Adrenal gland (tissue), 12 donors: ENCODE measurements around the gene AFDN. TPM values are rescaled to one million over a fixed set of nuclear protein-coding genes. Genes with fewer than 3 reads are reported as not detected.

Source experiments
- DNase-seq, 7 donors: peaks; one replicate each; pipeline ENCODE4 v3.0.0-alpha.2; 2019 to 2020
- H3K27ac ChIP-seq, 5 donors: fragments of 200-600 bp; sonication (generic) in 4 of 5; 1 replicate in 3 of 5; 2 replicates in 2 of 5; pipeline versions ENCODE4 v1.5.1 to v1.8.0; 2016 to 2020; ENCODE audit warnings: mild to moderate bottlenecking in 1 of 5
- H3K27me3 ChIP-seq: fragments of 200-600 bp; 2 replicates; pipeline ENCODE4 v1.8.0; 2021
- H3K36me3 ChIP-seq, 2 donors: fragments of 200-600 bp; replicated peaks in 1 of 2; 1 replicate in 1 of 2; 2 replicates in 1 of 2; pipeline versions ENCODE4 v1.5.1 to v1.8.0; 2018 to 2022
- H3K4me1 ChIP-seq, 2 donors: fragments of 200-600 bp; replicated peaks in 1 of 2; 1 replicate in 1 of 2; 2 replicates in 1 of 2; pipeline versions ENCODE4 v1.5.1 to v1.8.0; 2018 to 2021
- H3K4me3 ChIP-seq, 4 donors: fragments of 200-600 bp; sonication (generic) in 3 of 4; one replicate each; pipeline ENCODE4 v1.5.1; 2016 to 2018
- H3K9me3 ChIP-seq, 3 donors: fragments of 200-600 bp; sonication (generic) in 1 of 3; replicated peaks in 1 of 3; 1 replicate in 2 of 3; 2 replicates in 1 of 3; pipeline versions ENCODE4 v1.5.1 to v1.8.0; 2016 to 2021
- CTCF ChIP-seq, 6 experiments: fragments of 450-650 bp in 4 of 6; fragments of 200-600 bp in 2 of 6; sonication (generic) in 1 of 6; IDR thresholded peaks; 1 replicate in 5 of 6; 2 replicates in 1 of 6; pipeline versions ENCODE4 v1.5.1 to v1.8.0; 2016 to 2021; ENCODE audit warnings: antibody characterized with exemption in 6 of 6, mild to moderate bottlenecking in 2 of 6, moderate library complexity in 1 of 6
- POLR2A ChIP-seq, 2 donors: fragments of 450-650 bp; IDR thresholded peaks; one replicate each; pipeline ENCODE4 v1.6.1; 2017; ENCODE audit warnings: antibody characterized with exemption in 2 of 2, mild to moderate bottlenecking in 2 of 2, moderate library complexity in 1 of 2
- WGBS, 4 donors: extraction: QIAGEN DNeasy Blood & Tissue Kit in 2 of 4; methylation state at CpG; one replicate each; pipeline versions ENCODE4 v1.1.5 to v1.1.7; 2013 to 2017; 5-methylcytosine and 5-hydroxymethylcytosine counted together
- intact Hi-C, 2 donors: fragments of 100-400 bp; cut with DNase I; formaldehyde crosslinking; loops; one replicate each; pipeline versions ENCODE4 v1.14.1 to v1.15.0; 2022 to 2023
- polyA plus RNA-seq, 3 donors: library from polyadenylated mRNA; stranded (reverse); fragments of 200-250 nt in 2 of 3; fragments of 350-450 nt in 1 of 3; fragmentation: Illumina TruSeq in 1 of 3; extraction: RNeasy Lipid Tissue Mini Kit (QIAGEN cat#74804) in 1 of 3; gene quantifications; one replicate each; pipeline ENCODE4 v1.2.3, GENCODE V29; 2013 to 2014
- total RNA-seq, 9 donors: library from RNA; depleted of rRNA in 4 of 9; stranded (reverse); fragments of >200 nt in 4 of 9; fragments of 120-200 nt in 1 of 9; fragmentation: NEBNext Ultra II Directional in 1 of 9; extraction: Animal tissue kit (Norgen Biotek cat#: 25700) in 1 of 9; gene quantifications; one replicate each; pipeline versions ENCODE4 v1.1.0 to v1.2.4, GENCODE V29; 2013 to 2023
- donor health status: healthy with polysubstance abuse.
- donor health status: Bipolar disorder and iron deficiency.
- donor health status: DM: yes; HTN: yes; CAD: no.
- donor health status: DM: no; HTN: no; CAD: no.
- donor health status: DM: no; HTN: no; CAD: no.
- donor health status: DM: yes; HTN: yes; CAD: no.

Gene AFDN
- total and polyA plus RNA-seq, 12 donors, result 15.2 to 47.1 (median 39.3) TPM

DNA sequence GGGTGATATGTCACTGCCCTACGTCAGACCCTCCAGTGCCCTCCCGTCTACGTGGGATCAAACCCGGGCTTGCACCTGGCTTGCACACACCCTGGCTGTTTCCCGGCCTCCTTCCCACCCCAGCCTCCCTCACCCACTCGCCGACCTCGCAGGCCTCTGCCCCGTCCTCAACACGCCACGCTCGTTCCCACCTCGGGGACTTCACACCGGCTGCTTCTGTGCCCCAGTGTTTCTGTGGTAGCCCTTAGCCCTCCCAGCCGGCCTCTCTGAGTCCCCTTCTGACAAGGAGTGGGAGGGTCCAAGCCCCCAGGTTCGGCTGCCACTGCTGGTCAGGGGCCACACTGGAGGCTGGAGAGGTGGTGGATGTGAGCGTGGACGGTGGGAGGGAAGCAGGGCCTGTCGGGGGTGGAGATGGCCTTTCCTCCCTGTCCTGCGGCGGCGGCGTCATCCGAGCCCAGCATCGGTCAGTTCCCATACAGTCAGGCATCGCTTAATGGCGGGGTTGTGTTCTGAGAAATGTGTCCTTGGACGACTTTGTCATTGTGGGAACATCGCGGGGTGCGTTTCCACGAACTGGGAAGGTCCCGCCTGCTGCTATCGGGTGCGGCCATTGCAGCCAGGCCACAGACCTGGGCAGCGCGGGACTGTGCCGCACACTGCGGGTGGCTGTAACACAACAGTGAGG, 159.3 kb downstream of the AFDN start:
- TF ChIP-seq CTCF (IDR thresholded peaks at IDR 0.05) (no peak), POLR2A (IDR thresholded peaks at IDR 0.05) (no peak)

GRCh38 chr6:167987396-167988153, 160.9 kb downstream of the AFDN start:
- intact Hi-C loops, result no loop called here
- no peak for DNase-seq
- Histone ChIP-seq H3K9me3 (no peaks in the 10 kb centered on the region), H3K27ac (no peak overlapping the region), H3K36me3 (no peaks in the 10 kb centered on the region), H3K4me1 (no peaks in the 10 kb centered on the region), H3K4me3 (no peak overlapping the region), H3K27me3 (no peaks in the 10 kb centered on the region)
- 88 to 91% (median 90%) methylated on average over 33 to 35 of the region's 35 CpGs for WGBS, 4 donors
- TF ChIP-seq POLR2A (IDR thresholded peaks at IDR 0.05) (no peak), CTCF (IDR thresholded peaks at IDR 0.05) (no peak)

More for the DNA sequence above, 159.3 kb downstream of the AFDN start:
- WGBS, 4 donors, result 91 to 94% (median 92%) methylated on average over 25 to 39 of the region's 39 CpGs
- H3K4me1 ChIP-seq, result no peaks in the 10 kb centered on the region
- no peaks in the 10 kb centered on the region for H3K27me3 ChIP-seq
- DNase-seq, result no peak
- no peak overlapping the region for H3K4me3 ChIP-seq
- H3K27ac ChIP-seq, result no peak overlapping the region
- no peaks in the 10 kb centered on the region for H3K9me3 ChIP-seq
- no peaks in the 10 kb centered on the region for H3K36me3 ChIP-seq
- intact Hi-C loops, result no loop called here

DNA sequence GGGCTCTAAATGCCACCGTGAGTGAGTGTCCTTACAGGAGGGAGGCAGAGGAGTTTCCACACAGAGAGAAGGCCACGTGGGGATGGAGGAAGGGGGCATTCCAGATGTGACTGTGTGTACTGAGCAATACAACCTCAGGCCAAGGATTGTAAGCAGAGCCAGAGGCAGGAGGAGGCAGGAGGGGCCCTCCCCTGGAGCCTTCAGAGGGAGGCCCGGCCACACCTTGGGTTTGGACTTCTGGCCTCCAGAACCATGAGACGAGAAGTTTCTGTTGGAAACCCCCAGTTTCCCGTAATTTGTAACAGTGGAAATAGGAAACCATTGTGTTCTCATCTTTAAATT, 161.4 kb downstream of the AFDN start:
- WGBS, 4 donors, result 64 to 82% (median 67%) methylated on average over 4 to 5 of the region's 5 CpGs
- H3K9me3 ChIP-seq, result no peaks in the 10 kb centered on the region
- H3K4me1 ChIP-seq, result no peaks in the 10 kb centered on the region
- TF ChIP-seq POLR2A (IDR thresholded peaks at IDR 0.05) (no peak), CTCF (IDR thresholded peaks at IDR 0.05) (no peak)
- H3K27me3 ChIP-seq, result no peaks in the 10 kb centered on the region
- H3K27ac ChIP-seq, result no peak overlapping the region
- no peaks in the 10 kb centered on the region for H3K36me3 ChIP-seq
- DNase-seq, result no peak
- intact Hi-C loops, result no loop called here
- H3K4me3 ChIP-seq, result no peak overlapping the region

- H3K4me1 ChIP-seq, result no peaks in the 10 kb centered on the region
- H3K36me3 ChIP-seq, result no peaks in the 10 kb centered on the region
- H3K27me3 ChIP-seq, result no peaks in the 10 kb centered on the region
- no peak overlapping the region for H3K27ac ChIP-seq
- WGBS, 4 donors, result 90 to 94% (median 92%) methylated on average over 16 to 36 of the region's 36 CpGs
- TF ChIP-seq CTCF (IDR thresholded peaks at IDR 0.05) (no peak), POLR2A (IDR thresholded peaks at IDR 0.05) (no peak)
- H3K4me3 ChIP-seq, result no peak overlapping the region
- intact Hi-C loops, result no loop called here
- DNase-seq, result no peak
- no peaks in the 10 kb centered on the region for H3K9me3 ChIP-seq
Measured at GRCh38 chr6:167988945-167989841, 162.5 kb downstream of the AFDN start.
